ENCODE data around the gene LRIT1. TPM values are rescaled to one million over a fixed set of nuclear protein-coding genes. Genes with fewer than 3 reads are reported as not detected.

LRIT1 gene
- polyA plus RNA-seq, 1 donor (not counting 4 experiments of a cell fraction or from before 2014, with no cell fraction given): not detected

GRCh38 chr10:84236807-84237198, 4.5 kb downstream of the LRIT1 start:
- H3K27me3 ChIP-seq (ENCODE audit: control insufficient read depth, extremely low read depth, insufficient read depth, low read length): no peaks in the 10 kb centered on the region
- TF ChIP-seq EZH2 (IDR thresholded peaks at IDR 0.05; ENCODE audit: low read length) (no peak), CTCF (optimal IDR thresholded peaks at IDR 0.05 in 1 of 3, IDR thresholded peaks at IDR 0.05 in 1 of 3, conservative IDR thresholded peaks at IDR 0.05 in 1 of 3; ENCODE audit: extremely low read depth in 1 of 3, insufficient read depth in 2 of 3, low read length in 3 of 3) (no peak)

GRCh38 chr10:84235096-84235495, 6.2 kb downstream of the LRIT1 start:
- H3K27ac ChIP-seq (ENCODE audit: control insufficient read depth, insufficient read depth, low read length): no peak overlapping the region
- no peaks in the 10 kb centered on the region for H3K4me1 ChIP-seq (ENCODE audit: control insufficient read depth, extremely low read depth, insufficient read depth, low read length)
- TF ChIP-seq CTCF (optimal IDR thresholded peaks at IDR 0.05 in 1 of 3, IDR thresholded peaks at IDR 0.05 in 1 of 3, conservative IDR thresholded peaks at IDR 0.05 in 1 of 3; ENCODE audit: extremely low read depth in 1 of 3, insufficient read depth in 2 of 3, low read length in 3 of 3): no peak
- TF ChIP-seq EZH2 (IDR thresholded peaks at IDR 0.05; ENCODE audit: low read length): no peak
- H3K36me3 ChIP-seq (ENCODE audit: control insufficient read depth in 2 of 2, extremely low read depth in 1 of 2, insufficient read depth in 2 of 2, low read length in 2 of 2): no peaks in the 10 kb centered on the region
- dilution Hi-C loops (cut with MboI; ENCODE audit: extremely low pct_ligation_motif_present, low sequenced_read_pairs): no loop called here
- no peaks in the 10 kb centered on the region for H3K9me1 ChIP-seq (ENCODE audit: control insufficient read depth, extremely low read depth, insufficient read depth, low read length)
- H3K4me3 ChIP-seq (ENCODE audit: control insufficient read depth in 2 of 3, extremely low read depth in 1 of 3, insufficient read depth in 2 of 3, low read depth in 1 of 3, low read length in 3 of 3): no peak overlapping the region
- H3K9me3 ChIP-seq (ENCODE audit: control insufficient read depth, low read depth, low read length): no peaks in the 10 kb centered on the region
- no peaks in the 10 kb centered on the region for H3K79me2 ChIP-seq (ENCODE audit: control insufficient read depth, insufficient read depth, low read length)
- no peaks in the 10 kb centered on the region for H4K20me1 ChIP-seq (ENCODE audit: control insufficient read depth, extremely low read depth, insufficient read depth, low read length)
- no peak for DNase-seq (ENCODE audit: low read depth, low spot score)
- no peak for FAIRE-seq
- H3K9ac ChIP-seq (ENCODE audit: control insufficient read depth, extremely low read depth, insufficient read depth, low read length): no peak overlapping the region
- H3K4me2 ChIP-seq (ENCODE audit: control insufficient read depth, extremely low read depth, insufficient read depth, low read depth, low read length): no peak overlapping the region
- H3K27me3 ChIP-seq (ENCODE audit: control insufficient read depth, extremely low read depth, insufficient read depth, low read length): no peaks in the 10 kb centered on the region
- H2AFZ ChIP-seq (ENCODE audit: control insufficient read depth, low read length): no peak overlapping the region

More at GRCh38 chr10:84236807-84237198, 4.5 kb downstream of the LRIT1 start:
- Histone ChIP-seq H4K20me1 (ENCODE audit: control insufficient read depth, extremely low read depth, insufficient read depth, low read length) (no peaks in the 10 kb centered on the region), H3K9me3 (ENCODE audit: control insufficient read depth, low read depth, low read length) (no peaks in the 10 kb centered on the region), H3K9me1 (ENCODE audit: control insufficient read depth, extremely low read depth, insufficient read depth, low read length) (no peaks in the 10 kb centered on the region), H3K4me1 (ENCODE audit: control insufficient read depth, extremely low read depth, insufficient read depth, low read length) (no peaks in the 10 kb centered on the region), H3K4me2 (ENCODE audit: control insufficient read depth, extremely low read depth, insufficient read depth, low read depth, low read length) (no peak overlapping the region), H3K4me3 (ENCODE audit: control insufficient read depth in 2 of 3, extremely low read depth in 1 of 3, insufficient read depth in 2 of 3, low read depth in 1 of 3, low read length in 3 of 3) (no peak overlapping the region), H3K9ac (ENCODE audit: control insufficient read depth, extremely low read depth, insufficient read depth, low read length) (no peak overlapping the region), H2AFZ (ENCODE audit: control insufficient read depth, low read length) (no peak overlapping the region), H3K79me2 (ENCODE audit: control insufficient read depth, insufficient read depth, low read length) (no peaks in the 10 kb centered on the region), H3K36me3 (ENCODE audit: control insufficient read depth in 2 of 2, extremely low read depth in 1 of 2, insufficient read depth in 2 of 2, low read length in 2 of 2) (no peaks in the 10 kb centered on the region), H3K27ac (ENCODE audit: control insufficient read depth, insufficient read depth, low read length) (no peak overlapping the region)
- no peak for DNase-seq (ENCODE audit: low read depth, low spot score)
- dilution Hi-C loops (cut with MboI; ENCODE audit: extremely low pct_ligation_motif_present, low sequenced_read_pairs): no loop called here
- FAIRE-seq: no peak
